ENCODE measurements around the gene IFNG.
"Not testable (repeated sequence)": the region's sequence is repeated elsewhere in the genome, so short reads cannot be mapped to it uniquely, and the experiment has no call there.

IFNG gene

DNA sequence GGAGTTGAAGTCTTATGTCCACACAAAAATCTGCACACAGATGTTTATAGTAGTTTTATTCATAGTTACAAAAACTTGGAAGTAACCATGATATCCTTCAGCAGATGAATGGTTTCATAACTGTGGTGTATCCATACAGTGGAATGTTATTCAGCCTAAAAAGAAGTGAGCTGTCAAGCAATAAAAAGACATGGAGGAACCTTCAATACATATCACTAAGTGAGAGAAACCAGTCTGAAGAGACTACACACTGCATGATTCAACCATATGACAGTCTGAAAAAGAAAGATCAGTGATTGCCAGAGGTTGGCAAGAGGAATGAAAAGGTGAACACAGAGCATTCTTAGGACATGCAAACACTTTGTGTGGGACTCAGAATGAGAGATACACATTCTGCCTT is 18.6 kb upstream of the IFNG start:
- TF ChIP-seq, protein P1, sequence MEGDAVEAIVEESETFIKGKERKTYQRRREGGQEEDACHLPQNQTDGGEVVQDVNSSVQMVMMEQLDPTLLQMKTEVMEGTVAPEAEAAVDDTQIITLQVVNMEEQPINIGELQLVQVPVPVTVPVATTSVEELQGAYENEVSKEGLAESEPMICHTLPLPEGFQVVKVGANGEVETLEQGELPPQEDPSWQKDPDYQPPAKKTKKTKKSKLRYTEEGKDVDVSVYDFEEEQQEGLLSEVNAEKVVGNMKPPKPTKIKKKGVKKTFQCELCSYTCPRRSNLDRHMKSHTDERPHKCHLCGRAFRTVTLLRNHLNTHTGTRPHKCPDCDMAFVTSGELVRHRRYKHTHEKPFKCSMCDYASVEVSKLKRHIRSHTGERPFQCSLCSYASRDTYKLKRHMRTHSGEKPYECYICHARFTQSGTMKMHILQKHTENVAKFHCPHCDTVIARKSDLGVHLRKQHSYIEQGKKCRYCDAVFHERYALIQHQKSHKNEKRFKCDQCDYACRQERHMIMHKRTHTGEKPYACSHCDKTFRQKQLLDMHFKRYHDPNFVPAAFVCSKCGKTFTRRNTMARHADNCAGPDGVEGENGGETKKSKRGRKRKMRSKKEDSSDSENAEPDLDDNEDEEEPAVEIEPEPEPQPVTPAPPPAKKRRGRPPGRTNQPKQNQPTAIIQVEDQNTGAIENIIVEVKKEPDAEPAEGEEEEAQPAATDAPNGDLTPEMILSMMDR (conservative IDR thresholded peaks at IDR 0.05; ENCODE audit: low read length): no peak
- DNase-seq (ENCODE audit: low read depth): no peak
- H3K4me3 ChIP-seq (ENCODE audit: low read length): no peak overlapping the region

DNA sequence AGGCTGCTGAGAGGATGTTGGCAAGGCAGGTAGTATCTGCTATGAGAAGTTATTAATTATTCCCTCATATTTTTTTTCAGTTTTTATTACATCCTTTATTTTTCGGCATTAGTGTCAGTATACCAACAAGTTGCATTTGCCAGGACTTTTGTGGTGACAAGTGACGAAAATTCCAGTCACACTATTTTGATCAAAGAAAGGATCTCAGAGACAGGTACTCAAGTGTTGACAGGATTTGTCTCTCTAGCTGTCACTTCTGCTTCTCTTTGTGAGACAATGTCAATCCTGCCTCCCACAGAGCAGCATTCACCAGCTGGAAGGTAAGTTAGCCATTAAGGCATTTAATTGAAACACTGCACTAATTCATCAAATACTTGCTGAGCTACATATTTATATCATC is 18.0 kb upstream of the IFNG start:
- TF ChIP-seq, protein P1 (conservative IDR thresholded peaks at IDR 0.05; ENCODE audit: low read length): no peak
- DNase-seq (ENCODE audit: low read depth): no peak
- H3K4me3 ChIP-seq (ENCODE audit: low read length): no peak overlapping the region

DNA sequence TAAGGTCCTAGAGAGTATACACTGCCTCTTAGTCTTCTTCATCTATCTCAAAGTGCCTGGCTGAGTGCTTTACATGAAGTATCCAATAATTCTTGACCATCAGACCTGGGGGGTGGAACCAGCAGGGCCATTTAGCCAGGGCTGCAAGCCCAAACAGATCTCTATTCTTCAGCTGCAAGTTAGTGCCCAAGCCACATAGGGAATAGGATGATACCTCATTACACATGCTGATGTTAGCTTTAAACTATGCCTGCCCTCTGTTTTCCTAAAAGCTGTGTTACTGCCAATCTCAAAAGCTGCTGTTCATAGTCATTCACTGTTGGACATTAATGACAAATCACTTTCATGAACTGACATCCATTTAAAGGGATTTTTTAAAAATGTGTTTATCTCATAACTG is 16.7 kb upstream of the IFNG start:
- DNase-seq (ENCODE audit: low read depth): no peak
- TF ChIP-seq, protein P1 (conservative IDR thresholded peaks at IDR 0.05; ENCODE audit: low read length): no peak
- no peak overlapping the region for H3K4me3 ChIP-seq (ENCODE audit: low read length)

DNA sequence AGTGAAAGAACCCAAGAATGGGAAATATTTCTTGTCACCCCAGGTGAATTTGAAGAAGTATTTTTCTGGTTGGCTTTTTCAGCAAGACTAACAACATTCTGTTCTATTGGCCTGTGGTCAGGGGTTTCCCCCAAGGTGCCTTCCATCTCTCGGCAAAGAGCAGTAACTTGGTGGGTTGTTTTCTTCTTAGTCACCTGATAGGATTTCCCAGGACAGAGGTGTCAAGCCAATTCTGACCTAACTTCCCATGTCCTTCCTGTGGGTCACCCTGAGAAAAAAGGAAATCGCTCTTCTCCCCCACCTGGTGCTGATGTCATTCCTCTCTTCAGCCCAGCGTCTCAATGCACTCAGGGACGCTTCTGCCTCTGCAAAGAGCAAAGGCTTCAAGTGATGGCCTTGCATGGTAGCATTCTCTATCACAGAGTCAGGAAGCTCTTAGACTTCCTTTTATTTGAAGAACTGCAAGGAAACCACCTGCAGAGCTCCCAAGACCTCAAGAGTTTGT is 16.1 kb upstream of the IFNG start:
- no peak overlapping the region for H3K4me3 ChIP-seq (ENCODE audit: low read length)
- TF ChIP-seq, protein P1 (conservative IDR thresholded peaks at IDR 0.05; ENCODE audit: low read length): no peak
- no peak for DNase-seq (ENCODE audit: low read depth)

DNA sequence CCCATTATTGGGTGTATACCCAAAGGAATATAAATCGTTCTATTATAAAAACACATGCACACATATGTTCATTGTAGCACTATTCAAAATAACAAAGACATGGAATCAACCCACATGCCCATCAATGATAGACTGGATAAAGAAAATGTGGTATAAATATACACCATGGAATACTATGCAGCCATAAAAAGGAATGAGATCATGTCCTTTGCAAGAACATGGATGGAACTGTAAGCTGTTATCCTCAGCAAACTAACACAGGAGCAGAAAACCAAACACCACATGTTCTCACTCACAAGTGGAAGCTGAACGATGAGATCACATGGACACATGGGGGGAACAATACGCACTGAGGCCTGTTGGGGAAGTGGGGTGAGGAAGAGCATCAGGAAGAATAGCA is 15.2 kb upstream of the IFNG start:
- not testable (repeated sequence) for DNase-seq (ENCODE audit: low read depth); H3K4me3 ChIP-seq (ENCODE audit: low read length)

DNA sequence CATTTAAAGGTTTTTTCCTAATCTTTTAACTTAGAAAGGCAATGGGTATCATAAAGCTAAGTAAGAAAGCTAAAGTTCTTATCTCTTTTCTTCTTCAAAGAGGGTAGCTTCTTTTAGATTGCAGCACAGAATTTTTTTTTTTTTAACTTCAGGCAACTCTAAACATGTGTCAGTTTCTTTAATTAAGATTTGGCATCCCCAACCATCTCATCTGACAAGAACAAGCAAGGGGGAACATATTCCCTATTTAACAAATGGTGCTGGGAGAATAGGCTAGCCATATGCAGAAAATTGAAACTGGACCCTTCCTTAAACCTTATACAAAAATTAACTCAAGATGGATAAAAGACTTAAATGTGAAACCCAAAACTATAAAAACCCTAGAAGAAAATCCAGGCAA is 14.3 kb upstream of the IFNG start:
- no peak overlapping the region for H3K4me3 ChIP-seq (ENCODE audit: low read length)
- TF ChIP-seq, protein P1 (conservative IDR thresholded peaks at IDR 0.05; ENCODE audit: low read length): no peak
- no peak for DNase-seq (ENCODE audit: low read depth)

DNA sequence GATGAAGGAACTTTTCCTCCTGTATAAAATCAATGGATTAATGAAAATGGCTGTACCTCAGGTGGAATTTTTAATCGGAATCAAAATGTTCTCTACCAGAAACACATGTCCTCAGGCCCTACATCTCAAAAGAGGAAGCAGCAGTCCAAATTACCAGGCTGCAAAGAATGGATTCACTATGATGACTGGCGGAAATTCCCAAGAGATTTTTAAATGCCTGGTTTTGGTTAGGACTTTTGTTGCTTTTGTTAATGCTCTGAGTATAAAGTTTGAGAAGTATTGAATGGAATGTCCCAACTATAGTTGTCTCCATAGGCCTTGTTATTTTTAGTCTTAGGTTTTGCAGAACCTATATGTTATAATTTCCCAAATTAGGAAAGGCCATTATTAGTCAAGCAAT is 11.2 kb upstream of the IFNG start:
- TF ChIP-seq, protein P1 (conservative IDR thresholded peaks at IDR 0.05; ENCODE audit: low read length): no peak

More for the DNA sequence above, 11.2 kb upstream of the IFNG start:
- no peak for DNase-seq (ENCODE audit: low read depth)
- no peak overlapping the region for H3K4me3 ChIP-seq (ENCODE audit: low read length)
